H7 (cell line): Measurements from ENCODE around the gene RPL28. TPM values are rescaled to one million over a fixed set of nuclear protein-coding genes. Genes with fewer than 3 reads are reported as not detected.

Experiments
- DNase-seq: peaks from one replicate; pipeline ENCODE4 v3.0.0; 2012
- H3K27me3 ChIP-seq: 2 replicates; pipeline ENCODE4 v1.6.0; 2011; ENCODE audit warnings: mild to moderate bottlenecking, low read length; ENCODE audit not compliant: control insufficient read depth, insufficient read depth
- H3K36me3 ChIP-seq: replicated peaks from 2 replicates; pipeline ENCODE4 v1.5.1; 2011; ENCODE audit warnings: low read length; ENCODE audit not compliant: control insufficient read depth, insufficient read depth
- H3K4me3 ChIP-seq: 2 replicates; pipeline ENCODE4 v1.5.1; 2011; ENCODE audit warnings: low read depth, mild to moderate bottlenecking, control low read depth, low read length, moderate library complexity; ENCODE audit not compliant: insufficient read depth
- total RNA-seq: library from RNA; depleted of rRNA; stranded (reverse); fragments of >200 nt; shearing (Covaris generic); gene quantifications from 2 replicates; pipeline ENCODE4 v1.2.3, GENCODE V29; 2014; rRNA removed

The RPL28 gene
- 458 and 505 TPM in 2 replicates for total RNA-seq

GRCh38 chr19:55385724-55386492, at the start of gene RPL28:
RPL28 (plus strand) TSS chr19:55385932; CDS start chr19:55386358, 426 bp downstream.
- Histone ChIP-seq H3K4me3 (peak within 1 kb of the TSS; percentile 94), H3K27me3 (peaks cover 13% of the 10 kb centered on the region; the same call in 1 of the 2 replicates), H3K36me3 (peaks cover 28% of the 10 kb centered on the region)
- DNase-seq = peak; percentile 96

- DNase-seq = no peak
- H3K4me3 ChIP-seq = no peak overlapping the region
These were observed 49.6 kb upstream of the RPL28 start for GRCh38 chr19:55336101-55336500.

GRCh38 chr19:55339105-55339888, 46.4 kb upstream of the RPL28 start, which contains the start of gene KMT5C:
KMT5C (plus strand) TSS chr19:55339876; CDS start chr19:55341937, 2,061 bp downstream.
- peak within 1 kb of the TSS; percentile 73 for H3K4me3 ChIP-seq
- no peaks in the 10 kb centered on the region for H3K27me3 ChIP-seq
- peak; percentile 100 for DNase-seq
- H3K36me3 ChIP-seq = peaks cover 16% of the 10 kb centered on the region

More at GRCh38 chr19:55336101-55336500, 49.6 kb upstream of the RPL28 start:
- H3K36me3 ChIP-seq = no peaks in the 10 kb centered on the region
- no peaks in the 10 kb centered on the region for H3K27me3 ChIP-seq

DNA sequence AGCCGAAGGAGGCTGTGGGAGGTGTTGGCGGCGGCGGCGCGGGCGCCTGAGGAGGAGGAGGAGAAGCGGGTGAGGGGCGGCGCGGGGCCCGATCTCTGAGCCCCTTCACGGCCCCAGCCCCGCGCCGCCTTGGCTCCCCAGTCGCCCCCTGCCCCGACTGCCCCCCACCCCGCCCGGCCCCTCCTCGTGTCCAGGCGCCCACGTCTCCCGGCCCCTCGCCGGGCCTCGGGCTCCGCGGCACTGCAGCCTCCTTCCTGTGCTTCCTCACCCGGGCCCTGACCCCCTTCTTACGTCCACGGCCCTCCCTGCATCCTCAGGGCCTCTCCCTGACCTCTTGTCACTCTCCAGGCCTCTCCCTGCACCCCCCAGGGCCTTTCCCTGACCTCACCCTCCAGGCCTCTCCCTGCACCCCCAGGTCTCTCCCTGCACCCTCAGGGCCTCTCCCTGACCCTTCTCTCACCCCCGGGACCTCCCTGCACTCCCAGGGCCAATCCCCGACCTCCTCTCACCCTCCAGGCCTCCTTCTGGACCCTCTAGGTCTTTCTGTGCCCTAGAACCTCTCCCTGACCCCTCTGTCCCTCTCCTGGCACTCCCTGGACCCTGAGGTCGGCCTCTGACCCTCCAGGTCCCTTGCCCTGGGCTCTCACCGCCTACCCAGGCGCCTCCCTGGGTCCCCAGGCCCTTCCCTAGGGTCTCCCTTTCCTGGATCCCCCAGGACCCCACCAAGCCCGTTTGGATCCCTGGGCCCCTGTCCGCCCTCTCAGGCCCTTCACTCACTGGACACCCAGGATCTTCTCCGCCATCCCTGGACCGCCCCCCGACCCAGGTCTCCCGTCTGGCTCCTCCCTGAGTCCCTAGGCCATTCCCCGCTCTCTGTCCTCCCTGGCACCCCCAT, 45.6 kb upstream of the RPL28 start:
- Histone ChIP-seq H3K4me3 (peak overlapping the region; percentile 73), H3K36me3 (peaks cover 16% of the 10 kb centered on the region), H3K27me3 (no peaks in the 10 kb centered on the region)
- peak; percentile 83 for DNase-seq

DNA sequence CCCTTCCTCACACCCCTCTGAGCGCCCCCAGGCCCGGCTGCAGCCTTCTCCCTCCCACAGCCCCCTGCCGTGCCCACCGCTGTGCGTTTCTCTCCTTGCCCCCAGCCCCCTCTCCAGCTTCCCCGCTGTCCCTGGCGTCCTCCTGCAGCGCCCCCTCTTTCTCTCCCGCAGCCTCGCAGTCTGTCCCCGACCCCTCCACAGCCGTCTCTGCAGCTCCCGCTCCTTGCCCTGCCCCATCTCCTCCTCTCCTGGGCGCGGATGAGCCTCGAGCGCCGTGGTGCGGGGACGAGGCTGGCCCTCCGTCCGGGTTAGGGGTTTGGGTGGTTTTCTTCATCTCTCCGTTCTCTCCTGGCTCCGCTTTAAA, 45.0 kb upstream of the RPL28 start:
- Histone ChIP-seq H3K4me3 (peak overlapping the region; percentile 73), H3K36me3 (peaks cover 16% of the 10 kb centered on the region), H3K27me3 (no peaks in the 10 kb centered on the region)
- DNase-seq = no peak

- H3K4me3 ChIP-seq = peak overlapping the region; percentile 73; the same call in 1 of the 2 replicates
- DNase-seq = peak; percentile 98
- H3K27me3 ChIP-seq = no peaks in the 10 kb centered on the region
- H3K36me3 ChIP-seq = peaks cover 16% of the 10 kb centered on the region
These were observed 44.6 kb upstream of the RPL28 start for GRCh38 chr19:55341171-55341588.

DNA sequence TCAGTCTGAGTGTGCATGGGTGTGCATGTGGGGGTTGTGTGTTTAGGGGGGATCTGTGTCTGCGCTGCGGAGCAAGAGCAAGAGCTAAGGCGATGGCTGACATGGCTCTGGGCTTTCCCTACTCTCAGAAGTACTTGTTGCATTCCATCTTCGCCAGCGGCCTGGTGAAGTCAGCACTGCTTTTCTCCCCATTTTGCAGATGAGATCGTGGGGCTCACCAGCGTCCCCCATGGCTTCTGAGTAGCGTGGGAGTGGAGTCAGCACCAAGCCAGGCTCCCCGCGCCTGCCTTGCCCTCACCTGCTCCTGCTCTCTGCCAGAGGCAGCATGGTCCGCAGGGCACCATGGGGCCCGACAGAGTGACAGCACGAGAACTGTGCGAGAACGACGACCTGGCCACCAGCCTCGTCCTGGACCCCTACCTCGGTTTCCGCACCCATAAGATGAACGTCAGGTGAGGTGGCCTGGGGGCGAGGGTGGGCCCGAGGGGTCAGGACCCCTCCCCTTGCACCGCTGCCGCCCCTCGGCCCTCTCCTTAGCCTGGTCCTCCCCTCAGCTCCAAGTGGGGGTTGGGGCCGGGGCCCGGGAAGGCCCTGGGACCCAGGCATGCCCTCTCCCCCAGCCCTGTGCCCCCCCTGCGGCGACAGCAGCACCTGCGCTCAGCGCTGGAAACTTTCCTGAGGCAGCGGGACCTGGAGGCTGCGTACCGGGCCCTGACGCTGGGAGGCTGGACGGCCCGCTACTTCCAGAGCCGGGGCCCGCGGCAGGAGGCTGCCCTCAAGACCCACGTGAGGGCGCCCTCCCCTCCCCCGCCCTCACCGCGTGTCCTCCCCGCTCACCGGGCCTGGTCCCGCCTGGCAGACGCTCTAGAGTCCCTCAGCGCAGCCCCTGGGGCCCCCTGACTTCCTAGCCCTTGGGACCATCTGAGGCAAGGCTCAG, 43.9 kb upstream of the RPL28 start:
- peaks cover 16% of the 10 kb centered on the region for H3K36me3 ChIP-seq
- no peaks in the 10 kb centered on the region for H3K27me3 ChIP-seq
- peak overlapping the region; percentile 23 for H3K4me3 ChIP-seq
- peak; percentile 77 for DNase-seq

DNA sequence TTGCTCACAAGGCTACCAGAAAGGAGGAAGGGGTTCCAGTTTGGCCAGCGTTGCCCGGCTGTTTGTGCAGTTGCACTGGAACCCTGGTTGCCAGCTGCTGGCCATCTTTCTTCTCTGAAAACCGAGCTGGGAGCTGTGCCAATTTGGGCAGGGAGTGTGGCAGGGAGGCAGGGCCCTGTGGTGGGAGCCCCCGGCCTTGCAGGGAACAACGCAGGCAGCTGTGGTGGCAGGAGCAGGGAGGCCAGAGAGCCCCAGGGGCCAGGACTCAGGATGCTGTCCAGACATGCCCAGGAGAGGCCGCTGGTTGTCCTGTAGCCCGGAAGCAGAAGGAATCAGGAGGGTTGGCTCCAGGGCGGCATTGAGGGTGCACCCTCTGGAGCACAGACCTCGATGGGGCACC, 41.3 kb upstream of the RPL28 start:
- DNase-seq = peak; percentile 51
- H3K4me3 ChIP-seq = no peak overlapping the region
- no peaks in the 10 kb centered on the region for H3K27me3 ChIP-seq
- peaks cover 17% of the 10 kb centered on the region for H3K36me3 ChIP-seq

DNA sequence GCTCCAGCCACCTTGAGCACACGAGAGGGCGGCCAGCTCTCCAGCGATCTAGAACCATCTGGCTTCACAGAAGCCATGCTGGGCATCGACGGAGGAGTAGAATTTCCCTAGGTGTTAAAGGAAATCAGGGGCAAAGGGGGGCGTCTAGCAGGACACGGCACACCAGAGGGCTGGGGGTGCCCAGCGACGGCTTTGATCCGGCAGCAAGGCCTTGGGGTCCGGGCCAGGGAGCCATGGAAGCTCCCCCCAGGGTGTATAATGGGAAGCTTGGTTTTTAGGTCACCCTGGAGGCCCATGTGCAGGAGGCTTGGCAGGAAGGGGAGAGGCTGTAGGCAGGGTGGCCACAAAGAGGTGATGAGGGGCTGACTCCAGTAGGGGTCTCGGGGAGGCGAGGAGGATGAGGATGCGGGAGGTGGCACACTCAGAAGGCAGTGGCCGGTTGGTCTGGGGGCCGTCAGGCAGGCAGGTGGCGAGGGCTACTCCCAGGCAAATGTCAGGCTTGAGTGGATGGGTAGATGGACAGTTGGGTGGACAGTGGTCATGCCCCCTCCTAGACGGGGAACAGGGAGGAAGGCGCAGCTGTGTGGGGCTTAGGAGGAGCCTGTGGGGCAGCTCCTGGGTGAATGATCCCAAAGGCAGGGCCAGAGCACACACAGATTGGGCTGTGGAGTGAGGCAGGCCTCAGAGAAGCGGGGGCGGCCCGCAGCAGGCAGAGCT, 40.5 kb upstream of the RPL28 start:
- peak; percentile 56 for DNase-seq
- no peaks in the 10 kb centered on the region; the same call in 1 of the 2 replicates for H3K27me3 ChIP-seq
- H3K4me3 ChIP-seq = no peak overlapping the region
- peaks cover 17% of the 10 kb centered on the region for H3K36me3 ChIP-seq

DNA sequence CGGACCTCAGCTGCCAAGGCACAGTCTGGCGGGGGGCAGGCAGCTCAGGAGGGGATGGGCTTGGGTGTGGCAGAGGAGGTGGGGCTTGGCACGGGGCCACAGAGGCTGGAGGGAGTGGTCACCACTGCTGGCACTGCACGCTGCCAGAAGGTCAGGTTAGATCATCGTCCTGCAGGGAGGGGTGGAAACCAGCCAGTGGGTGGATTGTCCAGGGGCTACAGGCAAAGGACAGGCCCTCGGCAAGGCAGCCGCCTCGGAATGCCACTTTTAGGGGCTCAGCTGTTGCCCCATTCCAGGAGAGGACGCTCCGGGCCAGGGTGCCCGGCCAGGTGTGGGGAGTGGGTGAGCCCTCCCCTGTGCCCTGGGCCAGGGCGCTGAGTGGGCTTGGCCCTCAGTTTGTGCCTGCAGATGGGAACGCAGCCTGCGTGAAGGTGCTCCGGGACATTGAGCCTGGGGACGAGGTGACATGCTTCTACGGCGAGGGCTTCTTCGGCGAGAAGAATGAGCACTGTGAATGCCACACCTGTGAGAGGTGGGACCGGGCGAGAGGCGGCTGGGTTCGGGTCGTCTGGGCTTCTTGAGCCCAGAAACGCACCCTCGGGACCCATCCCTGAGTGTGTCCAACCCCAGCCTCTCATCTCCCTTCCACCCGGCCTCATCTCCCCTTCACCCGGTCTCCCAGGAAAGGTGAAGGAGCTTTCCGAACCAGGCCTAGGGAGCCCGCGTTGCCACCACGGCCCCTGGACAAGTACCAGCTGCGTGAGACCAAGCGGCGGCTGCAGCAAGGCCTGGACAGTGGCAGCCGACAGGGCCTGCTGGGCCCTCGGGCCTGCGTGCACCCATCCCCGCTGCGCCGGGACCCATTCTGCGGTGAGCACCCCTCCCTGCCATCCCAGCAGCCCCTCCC, 39.7 kb upstream of the RPL28 start:
- no peak overlapping the region for H3K4me3 ChIP-seq
- H3K27me3 ChIP-seq = peaks cover 2% of the 10 kb centered on the region; the same call in 1 of the 2 replicates
- DNase-seq = peak; percentile 55
- H3K36me3 ChIP-seq = peaks cover 17% of the 10 kb centered on the region

DNA sequence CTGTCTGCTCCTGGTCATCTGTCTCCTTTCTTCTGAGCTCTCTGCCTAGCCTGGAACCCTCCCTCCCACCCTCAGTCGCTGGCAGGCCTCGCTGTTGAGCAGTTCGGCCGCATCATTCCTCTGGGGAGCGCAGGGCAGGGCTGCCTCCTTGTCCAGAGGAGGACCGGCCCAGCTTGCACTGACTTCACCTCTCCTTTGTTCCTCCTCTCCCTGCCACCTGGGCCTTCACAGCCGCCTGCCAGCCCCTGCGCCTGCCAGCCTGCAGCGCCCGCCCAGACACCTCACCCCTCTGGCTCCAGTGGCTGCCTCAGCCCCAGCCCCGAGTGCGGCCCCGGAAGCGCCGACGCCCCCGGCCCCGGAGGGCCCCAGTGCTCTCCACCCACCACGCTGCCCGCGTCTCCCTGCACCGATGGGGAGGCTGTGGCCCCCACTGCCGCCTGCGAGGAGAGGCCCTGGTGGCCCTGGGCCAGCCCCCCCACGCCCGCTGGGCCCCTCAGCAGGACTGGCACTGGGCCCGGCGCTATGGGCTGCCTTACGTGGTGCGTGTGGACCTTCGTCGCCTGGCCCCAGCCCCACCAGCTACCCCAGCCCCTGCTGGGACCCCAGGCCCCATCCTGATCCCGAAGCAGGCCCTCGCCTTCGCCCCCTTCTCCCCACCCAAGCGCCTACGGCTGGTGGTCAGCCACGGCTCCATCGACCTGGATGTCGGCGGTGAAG, 38.8 kb upstream of the RPL28 start:
- Histone ChIP-seq H3K27me3 (peaks cover 8% of the 10 kb centered on the region), H3K36me3 (peaks cover 14% of the 10 kb centered on the region), H3K4me3 (no peak overlapping the region)
- peak; percentile 61 for DNase-seq
